WTC11 (cell line): ENCODE results near the gene ADAMTS12.

Experiments
- ATF2 ChIP-seq: sonication (generic); formaldehyde crosslinking; IDR thresholded peaks from 2 replicates; pipeline ENCODE4 v1.8.1; 2022; ENCODE audit warnings: low read depth, missing genetic modification reagents, borderline replicate concordance
- ETV6 ChIP-seq: sonication (generic); formaldehyde crosslinking; IDR thresholded peaks from 2 replicates; pipeline ENCODE4 v1.8.1; 2022; ENCODE audit warnings: mild to moderate bottlenecking, missing genetic modification reagents
- JUN ChIP-seq: sonication (generic); formaldehyde crosslinking; IDR thresholded peaks from 2 replicates; pipeline ENCODE4 v1.8.0; 2023; ENCODE audit warnings: mild to moderate bottlenecking, missing genetic modification reagents
- SP1 ChIP-seq: sonication (generic); formaldehyde crosslinking; conservative IDR thresholded peaks from 2 replicates; pipeline ENCODE4 v1.8.1; 2022; ENCODE audit warnings: missing genetic modification reagents
- TF ChIP-seq, protein P1 (sequence below): fragments of 200-600 bp; IDR thresholded peaks from 2 replicates; pipeline ENCODE4 v1.8.0; 2022; ENCODE audit warnings: antibody characterized with exemption

GRCh38 chr5:33504570-33504969, 387.2 kb downstream of the ADAMTS12 start:
- TF ChIP-seq, protein P1, sequence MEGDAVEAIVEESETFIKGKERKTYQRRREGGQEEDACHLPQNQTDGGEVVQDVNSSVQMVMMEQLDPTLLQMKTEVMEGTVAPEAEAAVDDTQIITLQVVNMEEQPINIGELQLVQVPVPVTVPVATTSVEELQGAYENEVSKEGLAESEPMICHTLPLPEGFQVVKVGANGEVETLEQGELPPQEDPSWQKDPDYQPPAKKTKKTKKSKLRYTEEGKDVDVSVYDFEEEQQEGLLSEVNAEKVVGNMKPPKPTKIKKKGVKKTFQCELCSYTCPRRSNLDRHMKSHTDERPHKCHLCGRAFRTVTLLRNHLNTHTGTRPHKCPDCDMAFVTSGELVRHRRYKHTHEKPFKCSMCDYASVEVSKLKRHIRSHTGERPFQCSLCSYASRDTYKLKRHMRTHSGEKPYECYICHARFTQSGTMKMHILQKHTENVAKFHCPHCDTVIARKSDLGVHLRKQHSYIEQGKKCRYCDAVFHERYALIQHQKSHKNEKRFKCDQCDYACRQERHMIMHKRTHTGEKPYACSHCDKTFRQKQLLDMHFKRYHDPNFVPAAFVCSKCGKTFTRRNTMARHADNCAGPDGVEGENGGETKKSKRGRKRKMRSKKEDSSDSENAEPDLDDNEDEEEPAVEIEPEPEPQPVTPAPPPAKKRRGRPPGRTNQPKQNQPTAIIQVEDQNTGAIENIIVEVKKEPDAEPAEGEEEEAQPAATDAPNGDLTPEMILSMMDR = no peak
- TF ChIP-seq JUN (no peak), ETV6 (CRISPR knock-in tag) (no peak), SP1 (CRISPR knock-in tag) (no peak), ATF2 (CRISPR knock-in tag) (no peak)
